SK-N-SH treated with all-trans-retinoic acid at 6 μM for 48 hours (cell line): ENCODE measurements around the gene SNAPC2.

ENCODE experiments used
- ARNTL ChIP-seq: fragments of 450-650 bp; formaldehyde crosslinking; IDR thresholded peaks from 2 replicates; pipeline ENCODE4 v1.5.0; 2020; ENCODE audit warnings: low read depth, mild to moderate bottlenecking, moderate library complexity, borderline replicate concordance
- ZFP3 ChIP-seq: fragments of 250-450 bp; sonication (Bioruptor Pico); IDR thresholded peaks from 2 replicates; pipeline ENCODE4 v1.5.0; 2020; ENCODE audit warnings: mild to moderate bottlenecking, moderate library complexity
- ZNF70 ChIP-seq: fragments of 450-650 bp; formaldehyde crosslinking; IDR thresholded peaks from 2 replicates; pipeline ENCODE4 v1.5.0; 2020; ENCODE audit warnings: mild to moderate bottlenecking, moderate library complexity

- TF ChIP-seq ZNF70 (CRISPR knock-in tag) (no peak), ZFP3 (no peak), ARNTL (CRISPR knock-in tag) (no peak)
Observed at GRCh38 chr19:7908078-7908699, 11.9 kb upstream of the SNAPC2 start.
